Germinal center (tissue), 1 donor: Measurements from ENCODE around the gene MSI2.

Source experiments
- DNase-seq: peaks from one replicate; pipeline ENCODE4 v3.0.0; 2012; ENCODE audit warnings: mixed read lengths, low spot score

MSI2 gene

DNA sequence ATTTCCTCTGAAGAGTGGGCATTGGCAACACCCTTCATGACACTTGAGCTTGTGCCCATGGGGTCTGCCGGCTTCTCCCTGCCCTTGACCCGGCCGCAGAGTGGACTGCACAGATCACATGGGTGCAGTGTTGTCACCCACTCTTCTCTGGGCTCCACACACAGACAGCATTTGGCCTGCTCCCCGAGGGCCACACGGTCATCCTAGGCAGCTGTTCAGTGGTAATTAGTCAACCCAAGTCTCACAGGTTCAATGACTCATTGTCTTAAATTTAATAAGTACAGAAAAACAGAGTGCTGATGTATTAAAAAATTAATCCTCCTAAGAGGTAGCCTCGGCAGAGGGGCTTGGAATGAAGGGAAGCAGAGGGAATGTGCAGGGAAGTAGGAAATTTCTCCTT lies 204.8 kb downstream of the MSI2 start:
- DNase-seq = no peak

- DNase-seq = no peak
Observed at GRCh38 chr17:57462007-57462579, 205.8 kb downstream of the MSI2 start.

DNA sequence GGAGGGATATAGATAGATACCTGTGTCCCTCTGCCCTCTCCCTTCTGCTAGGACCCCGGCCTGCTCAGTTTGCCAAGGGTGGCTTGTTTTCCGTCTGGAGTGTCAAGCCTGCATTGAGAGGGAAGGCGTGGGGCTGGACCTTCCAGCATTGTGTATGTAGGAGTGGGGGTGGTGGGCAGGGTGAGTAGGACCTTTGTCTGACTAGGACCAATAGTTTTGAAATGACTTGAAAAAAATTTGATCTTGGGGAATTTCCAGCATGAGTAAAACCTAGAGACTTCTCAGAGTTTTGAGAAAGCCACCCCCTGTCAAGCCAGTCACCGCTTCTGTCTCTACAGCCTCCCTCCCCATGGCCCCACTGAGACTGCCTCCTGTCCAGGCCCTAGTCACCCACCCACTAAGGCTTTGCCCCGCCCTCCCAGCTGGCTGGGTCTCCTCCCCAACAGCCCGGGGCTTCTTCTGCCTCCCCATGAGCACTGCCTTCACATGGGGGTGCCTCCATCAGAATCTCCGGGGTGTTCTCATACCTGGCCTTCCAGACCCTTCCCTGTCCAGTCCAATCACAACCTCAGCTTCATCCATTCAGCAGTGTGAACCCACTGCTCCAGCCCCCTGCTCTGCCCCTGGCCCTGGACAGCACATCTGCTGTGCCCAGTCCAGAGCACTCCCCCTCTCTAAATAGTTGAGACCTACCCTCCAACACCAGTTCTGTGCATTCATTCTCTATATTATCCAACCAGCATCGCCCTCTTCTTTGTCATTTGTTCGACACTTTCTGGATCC lies 207.0 kb downstream of the MSI2 start:
- DNase-seq = peak; percentile 42

DNA sequence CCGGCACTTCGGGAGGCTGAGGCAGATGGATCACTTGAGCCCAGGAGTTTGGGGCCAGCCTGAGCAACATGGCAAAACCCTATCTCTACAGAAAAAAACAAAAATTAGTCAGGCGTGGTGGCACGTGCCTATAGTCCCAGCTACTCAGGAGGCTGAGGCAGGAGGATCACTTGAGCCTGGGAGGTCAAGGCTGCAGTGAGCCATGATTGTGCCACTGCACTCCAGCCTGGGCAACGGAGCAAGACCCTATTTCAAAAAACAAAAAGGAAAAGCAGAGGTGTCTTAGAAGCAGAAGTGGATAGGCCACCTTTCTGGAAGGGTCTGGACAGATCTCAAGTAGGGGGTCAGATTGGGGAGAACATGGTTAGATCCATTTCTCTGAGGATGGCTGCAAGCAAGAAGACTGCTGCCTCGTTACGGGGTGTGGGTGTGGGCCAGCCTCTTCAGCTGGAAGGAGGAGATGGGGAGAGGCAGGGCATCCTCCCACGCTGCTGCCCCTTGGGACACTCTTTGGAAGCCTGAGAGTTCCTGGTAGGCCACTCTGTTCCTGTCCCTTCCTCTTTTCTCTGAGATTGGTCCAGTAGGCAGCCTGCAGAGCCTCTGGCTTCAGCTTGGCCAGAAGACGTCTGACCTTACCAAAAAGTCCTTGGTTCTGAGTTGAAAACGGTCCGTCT lies 208.0 kb downstream of the MSI2 start:
- DNase-seq = no peak

DNA sequence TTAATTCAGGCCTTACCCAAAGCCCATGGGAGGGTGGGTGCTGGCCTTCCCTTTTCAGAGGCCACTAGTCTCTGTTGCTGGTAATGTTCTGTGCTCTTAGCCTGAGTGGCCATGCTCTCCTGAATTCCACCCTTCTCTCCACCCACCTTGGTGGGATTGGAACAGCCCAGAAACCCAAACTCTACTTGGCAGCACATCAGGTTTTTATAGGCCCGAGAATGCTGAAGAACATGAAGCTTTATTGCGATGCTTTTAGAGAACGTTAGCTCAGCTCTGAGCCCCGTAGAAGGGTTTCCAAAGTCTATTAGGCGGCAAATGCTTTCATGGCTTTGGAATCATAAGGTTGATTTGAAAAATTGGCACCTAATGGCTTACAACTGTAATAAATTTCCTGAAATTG lies 209.3 kb downstream of the MSI2 start:
- DNase-seq = no peak

DNA sequence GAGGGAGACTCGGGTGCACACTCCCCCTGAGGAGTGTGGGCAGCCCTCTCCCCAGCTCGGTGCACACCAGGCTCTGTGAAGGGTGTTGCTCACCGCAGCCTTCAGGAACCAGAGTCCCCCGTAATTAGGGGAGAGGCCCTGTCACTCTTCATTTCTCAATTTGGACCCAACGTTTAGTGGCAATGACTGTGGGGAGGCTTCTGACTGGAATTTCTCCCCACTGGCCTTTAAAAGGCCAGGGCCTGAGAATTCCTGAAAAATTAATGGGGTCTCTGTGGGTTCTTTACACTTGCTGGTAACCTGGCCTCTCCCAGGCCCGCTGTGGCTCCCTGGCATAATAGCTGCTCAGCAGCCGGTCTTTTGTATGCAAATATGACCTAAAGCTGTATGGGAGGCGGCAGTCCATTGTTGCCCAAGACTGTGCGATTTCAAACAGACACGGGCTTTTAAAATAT lies 209.7 kb downstream of the MSI2 start:
- no peak for DNase-seq

- no peak for DNase-seq
Observed at GRCh38 chr17:57466521-57466920, 210.2 kb downstream of the MSI2 start.

DNA sequence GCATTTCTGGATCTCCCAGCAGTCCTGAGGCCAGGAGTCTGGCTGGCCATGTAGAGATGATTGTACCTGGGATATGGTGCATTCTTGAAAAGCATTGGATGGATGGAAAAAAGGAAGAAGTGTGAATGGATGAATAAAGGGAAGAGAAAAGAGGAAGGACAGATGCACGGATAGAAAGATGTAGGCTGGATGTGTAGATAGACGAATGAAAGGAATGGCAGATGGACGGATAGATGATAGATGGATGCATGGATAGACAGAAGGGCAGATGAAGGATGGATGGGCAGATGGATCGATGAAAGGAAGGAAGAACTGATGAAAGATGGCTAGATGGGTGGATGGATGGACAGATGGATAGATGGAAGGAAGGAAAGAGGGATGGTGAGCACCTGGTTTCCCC lies 210.9 kb downstream of the MSI2 start:
- no peak for DNase-seq

- no peak for DNase-seq
Observed at GRCh38 chr17:57467801-57468200, 211.5 kb downstream of the MSI2 start.

GRCh38 chr17:57468932-57469775 lies 212.8 kb downstream of the MSI2 start:
- no peak for DNase-seq

GRCh38 chr17:57470906-57471305 lies 214.6 kb downstream of the MSI2 start:
- no peak for DNase-seq

GRCh38 chr17:57471868-57472368 lies 215.6 kb downstream of the MSI2 start:
- no peak for DNase-seq

DNA sequence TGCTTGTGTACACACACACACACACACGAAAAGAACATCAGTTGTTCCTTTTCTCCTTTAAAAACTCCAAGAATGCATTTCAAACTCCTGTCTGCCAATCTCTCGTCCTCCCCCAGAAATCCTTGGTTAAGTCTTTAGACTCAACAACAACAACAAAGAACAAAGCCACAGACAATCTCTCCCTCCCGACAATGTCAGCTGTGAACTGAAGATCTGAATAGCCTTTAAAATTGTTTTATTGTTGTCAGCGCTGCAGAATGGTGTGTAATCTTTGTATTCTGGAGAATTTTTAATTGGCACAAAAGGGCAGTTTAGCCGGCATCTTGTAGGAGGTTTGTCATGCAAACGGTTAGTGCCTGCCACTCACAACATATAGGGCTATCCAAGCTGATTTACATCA lies 219.5 kb downstream of the MSI2 start:
- DNase-seq = no peak

GRCh38 chr17:57477522-57478362 lies 221.4 kb downstream of the MSI2 start:
- DNase-seq = no peak

- no peak for DNase-seq
Observed at GRCh38 chr17:57478478-57479250, 222.3 kb downstream of the MSI2 start.

DNA sequence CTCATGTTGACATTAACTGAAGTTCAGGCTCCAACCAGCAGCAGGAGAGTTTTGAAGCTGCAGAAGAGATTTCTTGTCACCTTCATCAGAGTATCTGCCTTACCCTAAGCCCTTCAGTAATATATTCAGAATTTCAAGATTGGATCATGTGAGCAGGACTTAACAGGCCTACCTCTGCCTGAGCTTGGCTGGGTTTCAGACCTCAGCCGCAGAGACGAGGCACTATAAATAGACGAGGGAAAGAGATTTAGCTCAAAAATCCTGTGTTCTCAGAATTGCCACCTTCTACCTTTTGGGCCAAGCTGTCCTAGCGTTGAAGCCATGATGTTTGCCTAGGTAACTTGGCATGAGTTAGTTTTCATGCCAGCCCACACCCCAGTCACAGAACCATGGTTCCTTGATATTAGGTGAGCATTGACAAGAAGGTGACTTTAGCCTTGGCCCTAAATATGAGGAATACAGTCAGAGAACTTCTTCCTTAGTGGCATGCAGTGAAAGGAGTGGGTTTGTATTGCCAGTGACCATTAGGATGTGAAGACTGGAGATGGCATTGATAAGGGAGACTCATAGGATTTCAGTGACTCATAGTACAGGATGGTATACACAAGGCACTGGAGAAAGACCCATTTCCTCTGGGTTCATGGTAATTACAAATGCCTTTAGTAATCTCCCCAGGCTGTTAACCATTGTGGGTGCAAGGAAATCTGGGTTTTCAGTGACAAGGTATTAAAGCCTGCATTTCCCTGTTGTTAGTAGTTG lies 224.3 kb downstream of the MSI2 start:
- DNase-seq = no peak

- DNase-seq = no peak
Observed at GRCh38 chr17:57481910-57482391, 225.6 kb downstream of the MSI2 start.

DNA sequence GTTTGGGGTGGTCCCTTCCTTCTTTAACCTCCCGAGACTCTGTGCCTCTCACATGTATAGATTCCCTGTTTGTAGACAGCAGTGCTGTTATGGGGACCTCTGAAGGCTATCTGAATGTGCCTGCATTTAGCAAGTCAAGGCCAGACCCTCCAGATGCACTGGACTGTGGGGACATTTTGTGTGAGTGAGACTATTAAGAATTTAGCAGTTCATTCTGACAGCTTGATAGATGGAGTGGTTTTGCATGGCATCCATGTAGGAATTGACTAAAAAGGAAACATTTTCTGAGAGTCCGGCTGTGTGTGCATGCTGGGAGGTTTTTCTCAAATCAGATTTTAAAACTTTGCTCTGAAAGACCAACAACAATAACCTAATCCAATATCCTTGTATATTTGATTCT lies 226.3 kb downstream of the MSI2 start:
- DNase-seq = no peak

DNA sequence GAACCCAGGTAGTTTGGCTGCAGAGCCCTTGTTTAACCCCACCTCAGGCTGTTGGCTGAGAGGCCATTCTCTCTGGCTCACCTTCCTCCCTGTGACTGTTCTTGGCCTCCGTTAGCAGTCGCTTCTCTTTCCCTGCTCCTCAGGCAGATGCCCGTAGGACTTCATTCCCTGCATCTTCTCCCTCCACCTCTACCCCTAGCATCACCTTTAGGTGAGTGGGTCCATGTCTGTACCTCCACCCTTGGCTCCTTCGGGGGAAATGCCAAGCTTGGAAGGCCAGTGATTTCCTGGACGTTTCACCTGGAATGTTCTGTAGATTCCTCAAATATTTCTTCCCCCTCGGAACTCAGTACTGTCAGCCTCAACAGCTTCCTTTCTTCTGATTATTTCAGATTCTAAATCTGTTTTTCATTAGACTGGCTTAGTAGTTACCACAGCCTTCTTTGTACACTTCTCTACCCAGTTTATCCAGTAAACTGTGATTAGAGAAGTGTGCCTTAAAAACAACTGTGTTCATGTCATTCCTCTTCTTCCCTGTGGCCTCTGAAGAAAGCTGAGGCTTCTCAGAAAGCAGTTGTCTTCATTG lies 227.9 kb downstream of the MSI2 start:
- no peak for DNase-seq
